HUES64 (cell line): Measurements from ENCODE around the gene EDDM3A.

Experiments used
- H3K27ac ChIP-seq: 2 replicates; pipeline ENCODE4 v1.7.0; 2013; ENCODE audit warnings: low read depth, low read length, inconsistent platforms
- H3K27me3 ChIP-seq: 2 replicates; pipeline ENCODE4 v1.6.1; 2013; ENCODE audit warnings: mild to moderate bottlenecking, low read length; ENCODE audit not compliant: insufficient read depth
- H3K36me3 ChIP-seq: 2 replicates; pipeline ENCODE4 v1.6.1; 2013; ENCODE audit warnings: mild to moderate bottlenecking, low read length; ENCODE audit not compliant: insufficient read depth
- H3K4me1 ChIP-seq: 2 replicates; pipeline ENCODE4 v1.6.1; 2013; ENCODE audit warnings: mild to moderate bottlenecking, low read length, moderate library complexity; ENCODE audit not compliant: insufficient read depth
- H3K4me3 ChIP-seq: 2 replicates; pipeline ENCODE4 v1.5.1; 2013; ENCODE audit warnings: mild to moderate bottlenecking, low read length, moderate library complexity
- H3K9ac ChIP-seq: 2 replicates; pipeline ENCODE4 v1.6.1; 2013; ENCODE audit warnings: mild to moderate bottlenecking, low read depth, low read length
- H3K9me3 ChIP-seq: 2 replicates; pipeline ENCODE4 v1.6.1; 2013; ENCODE audit warnings: low read depth, low read length; ENCODE audit not compliant: insufficient read depth
- WGBS: fragments of 150-250, 120-280 bp; methylation state at CpG from one replicate; pipeline ENCODE4 v1.1.7; 2013; ENCODE audit warnings: missing lambda C conversion rate; 5-methylcytosine and 5-hydroxymethylcytosine counted together

EDDM3A gene

DNA sequence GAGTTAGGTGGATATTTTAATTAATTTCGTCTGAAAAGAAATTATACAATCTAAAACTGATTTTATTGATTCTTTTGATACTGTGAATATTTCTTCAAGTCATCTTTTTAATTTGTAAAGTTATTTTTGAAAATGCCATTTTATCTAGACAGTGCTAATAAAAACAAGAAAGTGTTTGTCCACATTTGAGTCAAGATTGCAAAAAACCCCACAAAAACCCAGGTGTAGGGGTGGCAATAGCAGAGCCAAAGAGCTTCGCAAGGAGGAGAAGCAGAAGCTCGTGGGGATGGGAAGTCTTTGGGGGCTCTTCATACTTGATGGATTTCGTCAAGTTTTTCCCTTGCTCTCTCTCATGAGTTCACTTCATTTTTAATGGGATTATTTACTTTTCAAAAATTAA, 41.3 kb downstream of the EDDM3A start:
- Histone ChIP-seq H3K9ac (no peak overlapping the region), H3K4me1 (peaks cover 8% of the 10 kb centered on the region), H3K27ac (no peak overlapping the region), H3K4me3 (no peak overlapping the region), H3K27me3 (no peaks in the 10 kb centered on the region), H3K9me3 (no peaks in the 10 kb centered on the region), H3K36me3 (no peaks in the 10 kb centered on the region)
- 94% methylated on average over 2 of the region's 4 CpGs for WGBS

DNA sequence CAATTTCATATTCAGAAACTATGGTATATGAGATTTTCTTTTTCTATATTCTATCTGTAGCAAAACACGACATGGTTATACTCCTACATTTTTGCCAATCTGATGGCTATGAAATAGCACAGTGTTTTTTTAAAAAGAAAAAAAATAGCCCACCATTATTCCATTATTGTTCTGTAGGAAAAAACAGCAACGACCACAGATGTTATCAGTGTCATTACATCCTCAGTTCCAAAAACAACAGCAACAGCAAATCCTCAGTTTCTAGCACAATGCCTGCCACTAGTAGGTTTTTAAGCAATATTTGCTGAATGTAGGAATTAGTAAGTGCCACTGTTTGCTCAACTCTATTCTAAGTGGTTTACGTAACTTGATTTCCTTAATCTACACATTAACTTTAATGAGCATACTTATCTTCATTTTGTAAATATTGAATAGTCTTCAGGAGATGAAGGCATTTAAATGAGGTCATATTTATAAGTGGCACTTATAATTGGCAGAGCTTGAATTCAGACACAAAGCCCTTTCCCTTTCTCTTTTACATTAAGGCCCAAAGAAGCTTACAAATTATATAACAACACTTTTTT, 43.6 kb downstream of the EDDM3A start:
- Histone ChIP-seq H3K4me3 (no peak overlapping the region), H3K27ac (no peak overlapping the region), H3K4me1 (peaks cover 4% of the 10 kb centered on the region; the same call in 1 of the 2 replicates), H3K9me3 (no peaks in the 10 kb centered on the region), H3K9ac (no peak overlapping the region), H3K27me3 (no peaks in the 10 kb centered on the region), H3K36me3 (no peaks in the 10 kb centered on the region)
- WGBS: 93% methylated on average over 1 of the region's 3 CpGs

DNA sequence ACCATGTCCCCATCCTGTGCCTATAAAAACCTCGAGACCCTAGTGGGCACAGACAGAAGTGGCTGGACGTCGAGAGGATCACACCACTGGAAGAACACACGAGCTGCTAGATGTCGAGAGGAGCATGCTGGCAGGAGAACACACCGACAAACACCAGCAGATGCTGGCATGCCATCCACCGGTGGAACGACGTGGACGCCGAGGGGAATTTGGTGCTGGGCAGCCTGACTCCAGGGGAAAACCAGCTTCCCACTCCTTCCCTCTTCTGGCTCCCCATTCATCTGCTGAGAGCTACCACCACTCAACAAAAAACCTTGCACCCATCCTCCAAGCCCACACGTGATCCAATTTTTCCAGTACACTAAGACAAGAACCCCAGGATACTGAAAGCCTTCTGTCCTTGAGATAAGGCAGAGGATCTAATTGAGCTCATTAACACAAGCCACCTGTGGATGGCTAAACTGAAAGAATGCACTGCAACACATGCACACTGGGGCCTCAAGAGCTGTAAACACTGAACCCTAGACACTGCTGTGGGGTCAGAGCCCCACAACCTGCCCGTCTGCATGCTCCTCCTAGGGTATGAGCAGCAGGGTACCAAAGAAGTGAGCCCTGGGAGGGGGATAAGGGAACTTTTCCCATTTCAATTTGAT, 44.9 kb downstream of the EDDM3A start:
- Histone ChIP-seq H3K4me3 (no peak overlapping the region), H3K27ac (no peak overlapping the region), H3K9ac (no peak overlapping the region), H3K36me3 (no peaks in the 10 kb centered on the region), H3K9me3 (no peaks in the 10 kb centered on the region), H3K27me3 (no peaks in the 10 kb centered on the region), H3K4me1 (peaks cover 10% of the 10 kb centered on the region; the same call in 1 of the 2 replicates)
- 88% methylated on average over 13 of the region's 13 CpGs for WGBS

DNA sequence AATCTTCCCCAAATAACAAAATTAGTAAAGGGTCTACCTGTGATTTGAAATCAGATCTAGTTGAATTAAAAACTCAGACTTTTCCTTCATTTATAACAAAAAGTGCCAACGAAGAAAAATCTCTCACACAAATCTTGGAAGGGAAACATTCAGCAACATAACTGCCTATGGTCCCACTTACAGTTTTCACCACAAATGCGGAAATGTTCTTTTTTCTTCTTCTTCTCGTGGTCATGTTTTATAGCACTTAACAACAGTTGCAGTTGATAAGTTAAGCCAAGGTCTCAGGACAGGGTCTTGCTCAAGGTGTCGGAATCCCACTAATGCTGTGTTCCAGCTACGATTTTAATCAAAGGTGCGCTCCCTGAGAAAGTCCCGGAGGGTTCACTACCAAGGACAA, 45.5 kb downstream of the EDDM3A start:
- H3K9ac ChIP-seq: no peak overlapping the region
- no peak overlapping the region for H3K27ac ChIP-seq
- no peaks in the 10 kb centered on the region for H3K36me3 ChIP-seq
- no peak overlapping the region for H3K4me3 ChIP-seq
- H3K27me3 ChIP-seq: no peaks in the 10 kb centered on the region
- H3K4me1 ChIP-seq: peaks cover 10% of the 10 kb centered on the region; the same call in 1 of the 2 replicates
- 77% methylated on average over 7 of the region's 7 CpGs for WGBS
- H3K9me3 ChIP-seq: no peaks in the 10 kb centered on the region

DNA sequence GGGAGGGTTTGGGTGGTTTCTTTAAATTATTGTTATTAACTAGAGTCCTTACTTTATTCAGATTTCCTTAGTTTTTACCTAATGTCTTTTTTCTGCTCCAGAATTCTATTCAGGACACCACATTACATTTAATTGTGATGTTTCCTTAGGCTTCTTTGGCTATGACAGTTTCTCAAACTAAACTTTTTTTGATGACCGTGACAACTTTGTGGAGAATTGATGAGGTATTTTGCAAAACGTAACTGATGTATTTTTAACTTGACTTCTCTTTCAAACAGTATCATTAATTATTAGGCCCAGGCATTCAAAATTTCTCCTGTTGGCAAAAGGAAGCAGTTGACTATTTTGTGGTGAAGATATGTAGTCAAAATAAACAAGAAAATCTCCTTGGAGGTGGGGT, 45.9 kb downstream of the EDDM3A start:
- H3K27ac ChIP-seq: no peak overlapping the region
- H3K9ac ChIP-seq: no peak overlapping the region
- H3K36me3 ChIP-seq: no peaks in the 10 kb centered on the region
- WGBS: no CpG with 5 or more reads among the region's 2 CpGs
- no peaks in the 10 kb centered on the region for H3K9me3 ChIP-seq
- H3K27me3 ChIP-seq: no peaks in the 10 kb centered on the region
- peaks cover 10% of the 10 kb centered on the region; the same call in 1 of the 2 replicates for H3K4me1 ChIP-seq
- H3K4me3 ChIP-seq: no peak overlapping the region

GRCh38 chr14:20792556-20792955, 46.9 kb downstream of the EDDM3A start:
- no peaks in the 10 kb centered on the region for H3K9me3 ChIP-seq

GRCh38 chr14:20794644-20795369, 49.1 kb downstream of the EDDM3A start:
- no peak overlapping the region for H3K4me3 ChIP-seq
- H3K27ac ChIP-seq: no peak overlapping the region
- H3K9ac ChIP-seq: no peak overlapping the region
- WGBS: 68% methylated on average over 7 of the region's 7 CpGs
- H3K36me3 ChIP-seq: no peaks in the 10 kb centered on the region
- no peaks in the 10 kb centered on the region for H3K9me3 ChIP-seq
- no peaks in the 10 kb centered on the region for H3K27me3 ChIP-seq
- peaks cover 16% of the 10 kb centered on the region for H3K4me1 ChIP-seq

More at GRCh38 chr14:20792556-20792955, 46.9 kb downstream of the EDDM3A start:
- H3K9ac ChIP-seq: no peak overlapping the region
- no peak overlapping the region for H3K27ac ChIP-seq
- no peak overlapping the region for H3K4me3 ChIP-seq
- H3K4me1 ChIP-seq: peaks cover 10% of the 10 kb centered on the region; the same call in 1 of the 2 replicates
- no peaks in the 10 kb centered on the region for H3K36me3 ChIP-seq
- 92% methylated on average over 4 of the region's 4 CpGs for WGBS
- H3K27me3 ChIP-seq: no peaks in the 10 kb centered on the region

DNA sequence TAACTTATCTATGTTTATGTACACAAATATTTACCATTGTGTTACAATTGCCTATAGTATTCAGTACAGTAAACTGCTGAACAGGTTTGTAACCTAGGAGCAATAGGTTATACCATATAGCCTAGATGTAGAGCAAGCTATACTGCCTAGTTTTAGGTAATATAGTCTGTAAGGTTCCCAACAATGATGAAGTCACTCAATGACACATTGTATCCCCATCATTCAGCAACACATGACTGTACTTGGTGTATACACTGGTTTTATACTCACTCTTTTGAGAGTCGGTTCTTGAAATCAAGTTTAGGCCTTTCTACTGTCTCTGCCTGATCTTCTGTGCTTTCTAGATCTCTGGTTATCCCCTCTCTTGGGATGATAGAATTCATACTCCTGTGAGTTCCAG, 51.5 kb downstream of the EDDM3A start:
- Histone ChIP-seq H3K9me3 (no peaks in the 10 kb centered on the region), H3K27ac (no peak overlapping the region), H3K27me3 (no peaks in the 10 kb centered on the region), H3K9ac (no peak overlapping the region), H3K4me3 (no peak overlapping the region), H3K36me3 (no peaks in the 10 kb centered on the region), H3K4me1 (peaks cover 21% of the 10 kb centered on the region)
- WGBS: 89% methylated on average over 1 of the region's 1 CpG
